Measurements from ENCODE around the gene ZNF93. TPM values are rescaled to one million over a fixed set of nuclear protein-coding genes. Genes with fewer than 3 reads are reported as not detected.

ZNF93 gene
- total and polyA plus RNA-seq, 9 of the 15 experiments (the other 6 are each of a cell fraction or from before 2014, with no cell fraction given), result 11.1 to 26.3 (median 17.1) TPM

DNA sequence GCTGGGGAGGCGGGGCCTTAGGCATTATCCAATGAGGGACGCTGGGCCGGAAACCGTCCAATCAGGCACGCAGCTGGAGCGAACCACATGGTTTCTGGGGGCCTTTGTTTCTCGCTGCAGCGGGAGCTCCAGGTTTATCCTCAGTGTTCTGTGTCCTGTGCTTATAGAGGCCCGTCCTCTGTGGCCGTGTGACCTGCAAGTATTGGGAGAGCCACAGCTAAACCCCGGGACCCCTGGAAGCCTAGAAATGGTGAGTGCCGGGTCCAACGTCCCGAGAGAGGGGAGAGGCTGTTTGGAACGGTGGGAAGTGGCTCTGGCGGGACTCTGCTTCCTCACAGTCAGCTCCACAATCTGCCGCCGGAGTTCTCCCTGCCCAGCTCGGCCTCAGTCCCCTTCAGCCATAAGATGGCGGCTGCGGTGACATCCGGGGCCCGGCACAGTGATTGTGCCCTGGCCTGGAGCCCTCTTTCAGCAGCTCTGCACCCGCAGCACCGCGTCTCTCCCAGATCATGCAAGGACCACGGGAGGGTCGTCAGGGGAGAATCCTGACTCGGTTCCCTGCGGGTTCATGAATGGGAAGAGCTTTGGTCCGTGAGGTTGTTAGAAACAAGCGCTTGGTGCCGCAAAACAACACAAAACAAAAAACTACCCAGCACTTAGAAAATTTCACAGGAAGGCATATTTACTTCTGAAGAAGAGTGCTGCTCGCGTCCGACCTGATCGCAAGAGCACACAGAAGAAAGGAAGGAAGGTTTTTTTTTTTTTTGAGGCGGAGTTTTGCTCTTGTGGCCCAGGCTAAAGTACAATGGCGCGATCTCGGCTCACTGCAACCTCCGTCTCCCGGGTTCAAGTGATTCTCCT lies 34.8 kb upstream of the ZNF93 start, which contains the start of gene ZNF253:
ZNF253 (plus strand) TSS at position 133 of the 861 bp plus-strand sequence; CDS start at position 248, 115 bp downstream.
- under 1% methylated on average over 28 of the region's 43 CpGs for WGBS (ENCODE audit: insufficient coverage, low coverage, missing lambda C conversion rate)
- peak within 1 kb of the TSS; percentile 95 for H2AFZ ChIP-seq (ENCODE audit: low read depth, low read length)
- no peak for TF ChIP-seq HOXB6 (CRISPR knock-in tag; IDR thresholded peaks at IDR 0.05; ENCODE audit: borderline replicate concordance)
- TF ChIP-seq, protein P1, sequence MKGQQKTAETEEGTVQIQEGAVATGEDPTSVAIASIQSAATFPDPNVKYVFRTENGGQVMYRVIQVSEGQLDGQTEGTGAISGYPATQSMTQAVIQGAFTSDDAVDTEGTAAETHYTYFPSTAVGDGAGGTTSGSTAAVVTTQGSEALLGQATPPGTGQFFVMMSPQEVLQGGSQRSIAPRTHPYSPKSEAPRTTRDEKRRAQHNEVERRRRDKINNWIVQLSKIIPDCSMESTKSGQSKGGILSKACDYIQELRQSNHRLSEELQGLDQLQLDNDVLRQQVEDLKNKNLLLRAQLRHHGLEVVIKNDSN (CRISPR knock-in tag; IDR thresholded peaks at IDR 0.05), result peak; percentile 76
- TF ChIP-seq, protein P2, sequence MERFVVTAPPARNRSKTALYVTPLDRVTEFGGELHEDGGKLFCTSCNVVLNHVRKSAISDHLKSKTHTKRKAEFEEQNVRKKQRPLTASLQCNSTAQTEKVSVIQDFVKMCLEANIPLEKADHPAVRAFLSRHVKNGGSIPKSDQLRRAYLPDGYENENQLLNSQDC (CRISPR knock-in tag; IDR thresholded peaks at IDR 0.05), result peak; percentile 53; the same call in 1 of the 2 replicates
- TF ChIP-seq ZNF77 (CRISPR knock-in tag; IDR thresholded peaks at IDR 0.05), result no peak
- TF ChIP-seq FOXK1 (CRISPR knock-in tag; IDR thresholded peaks at IDR 0.05; ENCODE audit: borderline replicate concordance), result no peak
- no peak for TF ChIP-seq YBX1 (IDR thresholded peaks at IDR 0.05)
- TF ChIP-seq CREB1 (IDR thresholded peaks at IDR 0.05), result no peak
- TF ChIP-seq CREB1 (CRISPR knock-in tag; IDR thresholded peaks at IDR 0.05), result 0 out of 2 replicates have a peak, but pooled peaks have one; percentile 11
- TF ChIP-seq L3MBTL2 (IDR thresholded peaks at IDR 0.05), result peak; percentile 98
- peak; percentile 90; the same call in 1 of the 2 replicates for TF ChIP-seq BRD4 (IDR thresholded peaks at IDR 0.05)
- TF ChIP-seq LEF1 (IDR thresholded peaks at IDR 0.05), result no peak
- peak in 1 of 2 experiments; percentile 20; a peak in 1 of 4 replicates for TF ChIP-seq RAD21 (CRISPR knock-in tag; conservative IDR thresholded peaks at IDR 0.05 in 1 of 2, IDR thresholded peaks at IDR 0.05 in 1 of 2)
- TF ChIP-seq, protein P3, sequence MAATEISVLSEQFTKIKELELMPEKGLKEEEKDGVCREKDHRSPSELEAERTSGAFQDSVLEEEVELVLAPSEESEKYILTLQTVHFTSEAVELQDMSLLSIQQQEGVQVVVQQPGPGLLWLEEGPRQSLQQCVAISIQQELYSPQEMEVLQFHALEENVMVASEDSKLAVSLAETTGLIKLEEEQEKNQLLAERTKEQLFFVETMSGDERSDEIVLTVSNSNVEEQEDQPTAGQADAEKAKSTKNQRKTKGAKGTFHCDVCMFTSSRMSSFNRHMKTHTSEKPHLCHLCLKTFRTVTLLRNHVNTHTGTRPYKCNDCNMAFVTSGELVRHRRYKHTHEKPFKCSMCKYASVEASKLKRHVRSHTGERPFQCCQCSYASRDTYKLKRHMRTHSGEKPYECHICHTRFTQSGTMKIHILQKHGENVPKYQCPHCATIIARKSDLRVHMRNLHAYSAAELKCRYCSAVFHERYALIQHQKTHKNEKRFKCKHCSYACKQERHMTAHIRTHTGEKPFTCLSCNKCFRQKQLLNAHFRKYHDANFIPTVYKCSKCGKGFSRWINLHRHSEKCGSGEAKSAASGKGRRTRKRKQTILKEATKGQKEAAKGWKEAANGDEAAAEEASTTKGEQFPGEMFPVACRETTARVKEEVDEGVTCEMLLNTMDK (IDR thresholded peaks at IDR 0.05; ENCODE audit: borderline replicate concordance, insufficient read depth, low read depth, low read length, poor library complexity, severe bottlenecking), result peak; percentile 28
- TF ChIP-seq POLR3A (IDR thresholded peaks at IDR 0.05; ENCODE audit: borderline replicate concordance, extremely low read depth, insufficient read depth, insufficient read length), result no peak
- TF ChIP-seq SP2 (IDR thresholded peaks at IDR 0.05; ENCODE audit: extremely low read depth, low read depth, low read length, poor library complexity, severe bottlenecking), result peak; percentile 26
- no peak for TF ChIP-seq HNRNPK (IDR thresholded peaks at IDR 0.05; ENCODE audit: low read depth, low read length, poor library complexity, severe bottlenecking)
- TF ChIP-seq, protein P4, sequence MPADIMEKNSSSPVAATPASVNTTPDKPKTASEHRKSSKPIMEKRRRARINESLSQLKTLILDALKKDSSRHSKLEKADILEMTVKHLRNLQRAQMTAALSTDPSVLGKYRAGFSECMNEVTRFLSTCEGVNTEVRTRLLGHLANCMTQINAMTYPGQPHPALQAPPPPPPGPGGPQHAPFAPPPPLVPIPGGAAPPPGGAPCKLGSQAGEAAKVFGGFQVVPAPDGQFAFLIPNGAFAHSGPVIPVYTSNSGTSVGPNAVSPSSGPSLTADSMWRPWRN (IDR thresholded peaks at IDR 0.05; ENCODE audit: low read depth), result no peak

More for the DNA sequence above, 34.8 kb upstream of the ZNF93 start, which contains the start of gene ZNF253:
- H3K4me1 ChIP-seq (replicated peaks in 1 of 2; ENCODE audit: control insufficient read depth in 2 of 2, insufficient read depth in 2 of 2, low read length in 2 of 2), result peaks cover 0 to 4% of the 10 kb centered on the region in 2 experiments; a peak in 2 of 5 replicates
- peak; percentile 92 for FAIRE-seq
- peaks cover 49% of the 10 kb centered on the region for H3K79me2 ChIP-seq (ENCODE audit: control insufficient read depth, insufficient read depth, low read length)
- peak; percentile 95 to 98 (median 96) for DNase-seq (ENCODE audit: extremely low read depth in 1 of 4, low spot score in 3 of 4)
- no peaks in the 10 kb centered on the region for H3K36me3 ChIP-seq (ENCODE audit: control insufficient read depth, insufficient read depth, low read length)
- ChIA-PET POLR2A (interaction anchor here (0.5 to 2.5 kb wide), 8 partner anchors 8 to 206 kb away, joined by 3 to 16 read pairs (median 4); partner anchors contain the start of gene ZNF93), CTCF (ENCODE audit: low intra/inter-chr PET ratio) (no interaction called here)
- in situ Hi-C loops (cut with MboI) (no loop called here), intact Hi-C loops (cut with micrococcal nuclease) (loop anchor here (1.0 to 10.0 kb wide), 3 partner anchors 35 to 199 kb away; partner anchors contain the start of gene ZNF101)
- peak within 1 kb of the TSS; percentile 75 for H3K4me3 ChIP-seq
- no peaks in the 10 kb centered on the region for H3K27me3 ChIP-seq (ENCODE audit: control insufficient read depth in 2 of 2, insufficient read depth in 2 of 2, low read length in 2 of 2)
- no peaks in the 10 kb centered on the region for H4K20me1 ChIP-seq (replicated peaks; ENCODE audit: control insufficient read depth, insufficient read depth, low read length)
- ATAC-seq, result peak; percentile 97
- H3K9me3 ChIP-seq (replicated peaks; ENCODE audit: control insufficient read depth, insufficient read depth, low read depth, low read length), result peaks cover 3% of the 10 kb centered on the region; the same call in 1 of the 2 replicates
- peak within 1 kb of the TSS; percentile 94 for H3K27ac ChIP-seq (ENCODE audit: extremely low read depth, low read depth, low read length)
- peak within 1 kb of the TSS; percentile 92 to 99 for H3K9ac ChIP-seq (ENCODE audit: insufficient read depth in 1 of 2, low read depth in 2 of 2, low read length in 2 of 2)
- TSS peak; percentile 88 for BruUV-seq (replicated peaks)
- peak within 1 kb of the TSS; percentile 91 for H3K4me2 ChIP-seq (ENCODE audit: insufficient read depth, low read length)
- no peaks in the 10 kb centered on the region for H3K9me1 ChIP-seq (ENCODE audit: control insufficient read depth, insufficient read depth, low read length)

Measured in K562 (cell line).